Caco-2 (cell line): ENCODE results near the gene TTC39B. TPM values are rescaled to one million over a fixed set of nuclear protein-coding genes. Genes with fewer than 3 reads are reported as not detected.

Source experiments
- BruUV-seq: library from RNA; stranded (reverse); fragments of 400-500 nt; replicated peaks from 2 replicates; lab custom pipeline; 2021; lab: Mats Ljungman, UMichigan
- CTCF ChIA-PET: fragments of 300-600 bp; sonication (Branson Sonifier 250); formaldehyde crosslinking; loops from one replicate; lab custom pipeline; 2022; ENCODE audit warnings: antibody characterized with exemption; lab: Charles Lee
- POLR2A ChIA-PET: fragments of 300-600 bp; sonication (Branson Sonifier 250); formaldehyde crosslinking; loops from one replicate; lab custom pipeline; 2022; ENCODE audit warnings: antibody characterized with exemption; lab: Charles Lee
- DNase-seq, 2 experiments: peaks; one replicate each; pipeline versions ENCODE4 v3.0.0 to v3.0.0-alpha.2; 2020 to 2022
- H3K27me3 ChIP-seq: replicated peaks from 2 replicates; pipeline ENCODE4 v1.6.0; 2011; ENCODE audit warnings: low read length; ENCODE audit not compliant: control insufficient read depth, insufficient read depth
- H3K36me3 ChIP-seq: 2 replicates; pipeline ENCODE4 v1.5.1; 2011; ENCODE audit warnings: low read length; ENCODE audit not compliant: control insufficient read depth, insufficient read depth
- H3K4me1 ChIP-seq: fragments of 250-450 bp; sonication (Bioruptor Pico); 2 replicates; pipeline ENCODE4 v1.5.1; 2020; ENCODE audit warnings: mild to moderate bottlenecking
- H3K4me3 ChIP-seq: 2 replicates; pipeline ENCODE4 v1.5.1; 2011; ENCODE audit warnings: low read depth, mild to moderate bottlenecking, control low read depth, low read length
- H3K9me3 ChIP-seq: fragments of 250-450 bp; sonication (Bioruptor Pico); 2 replicates; pipeline ENCODE4 v1.5.1; 2020; ENCODE audit warnings: mild to moderate bottlenecking, moderate library complexity
- H3K27ac Mint-ChIP-seq: one replicate; pipeline ENCODE4 v1.8.0; 2022; ENCODE audit warnings: mixed read lengths; ENCODE audit not compliant: unreplicated experiment
- H3K27me3 Mint-ChIP-seq: one replicate; pipeline ENCODE4 v1.8.0; 2022; ENCODE audit warnings: mixed read lengths; ENCODE audit not compliant: insufficient read depth, unreplicated experiment
- H3K36me3 Mint-ChIP-seq: one replicate; pipeline ENCODE4 v1.8.0; 2022; ENCODE audit warnings: mild to moderate bottlenecking, mixed read lengths; ENCODE audit not compliant: insufficient read depth, unreplicated experiment
- H3K4me1 Mint-ChIP-seq: one replicate; pipeline ENCODE4 v1.8.0; 2022; ENCODE audit warnings: low read depth, mixed read lengths; ENCODE audit not compliant: unreplicated experiment
- H3K4me3 Mint-ChIP-seq: one replicate; pipeline ENCODE4 v1.8.0; 2022; ENCODE audit warnings: mild to moderate bottlenecking, moderate library complexity, mixed read lengths; ENCODE audit not compliant: unreplicated experiment
- H3K9me3 Mint-ChIP-seq: one replicate; pipeline ENCODE4 v1.8.0; 2022; ENCODE audit warnings: mixed read lengths; ENCODE audit not compliant: unreplicated experiment
- CTCF ChIP-seq, 2 experiments: fragments of 200-600 bp in 1 of 2; IDR thresholded peaks; 1 replicate in 1 of 2; 2 replicates in 1 of 2; pipeline versions ENCODE4 v1.5.1 to v1.8.0; 2011 to 2022; ENCODE audit warnings: antibody characterized with exemption in 1 of 2, control low read depth in 1 of 2, inconsistent platforms in 1 of 2, low read depth in 1 of 2, low read length in 1 of 2, mild to moderate bottlenecking in 1 of 2, moderate library complexity in 1 of 2; ENCODE audit not compliant: insufficient read depth in 1 of 2, severe bottlenecking in 1 of 2, unreplicated experiment in 1 of 2
- intact Hi-C: fragments of 100-400 bp; cut with micrococcal nuclease; formaldehyde crosslinking; loops from one replicate; pipeline ENCODE4 v1.10.0; 2022; ENCODE audit not compliant: unreplicated experiment
- total RNA-seq: library from RNA; stranded (reverse); gene quantifications from 2 replicates; pipeline ENCODE4 v1.2.3, GENCODE V29; 2022

Gene TTC39B
- total RNA-seq, 1 experiment from 2014 or later, result 6.9 TPM

- Histone ChIP-seq H3K36me3 (no peaks in the 10 kb centered on the region), H3K4me3 (no peak overlapping the region), H3K27me3 (no peaks in the 10 kb centered on the region), H3K4me1 (no peaks in the 10 kb centered on the region), H3K9me3 (no peaks in the 10 kb centered on the region)
- Mint-ChIP-seq H3K36me3 (no peaks in the 10 kb centered on the region), H3K9me3 (no peaks in the 10 kb centered on the region), H3K4me3 (no peak overlapping the region), H3K27ac (no peak overlapping the region), H3K27me3 (peaks cover 6% of the 10 kb centered on the region), H3K4me1 (no peaks in the 10 kb centered on the region)
- DNase-seq, result no peak
- intact Hi-C loops, result loop anchor here (10.0 kb wide), 1 partner anchor 675 kb away; no protein-coding TSS in a partner anchor
- ChIA-PET CTCF (no interaction called here), POLR2A (no interaction called here)
- TF ChIP-seq CTCF (IDR thresholded peaks at IDR 0.05; ENCODE audit: insufficient read depth in 1 of 2, low read depth in 1 of 2, low read length in 1 of 2, severe bottlenecking in 1 of 2, unreplicated experiment in 1 of 2), result no peak
- no TSS peak for BruUV-seq
These were observed 167.5 kb downstream of the TTC39B start for GRCh38 chr9:15139469-15139868.

GRCh38 chr9:15138357-15138686 is 168.7 kb downstream of the TTC39B start:
- DNase-seq, result no peak
- H3K36me3 ChIP-seq, result no peaks in the 10 kb centered on the region
- Mint-ChIP-seq H3K9me3 (no peaks in the 10 kb centered on the region), H3K4me1 (no peaks in the 10 kb centered on the region), H3K27ac (no peak overlapping the region), H3K27me3 (peaks cover 4% of the 10 kb centered on the region), H3K4me3 (no peak overlapping the region), H3K36me3 (no peaks in the 10 kb centered on the region)
- CTCF ChIA-PET, result no interaction called here
- no peak overlapping the region for H3K4me3 ChIP-seq
- intact Hi-C loops, result loop anchor here (10.0 kb wide), 1 partner anchor 674 kb away; no protein-coding TSS in a partner anchor
- H3K9me3 ChIP-seq, result no peaks in the 10 kb centered on the region
- H3K27me3 ChIP-seq, result no peaks in the 10 kb centered on the region
- H3K4me1 ChIP-seq, result no peaks in the 10 kb centered on the region
- POLR2A ChIA-PET, result no interaction called here
- no peak for TF ChIP-seq CTCF (IDR thresholded peaks at IDR 0.05; ENCODE audit: insufficient read depth in 1 of 2, low read depth in 1 of 2, low read length in 1 of 2, severe bottlenecking in 1 of 2, unreplicated experiment in 1 of 2)
- BruUV-seq, result no TSS peak

- ChIA-PET CTCF (interaction anchor here (0.7 kb wide), 1 partner anchor 318 kb away, joined by 3 read pairs; no protein-coding TSS in a partner anchor), POLR2A (interaction anchor here (0.6 kb wide), 1 partner anchor 29 kb away, joined by 3 read pairs; no protein-coding TSS in a partner anchor)
- Histone ChIP-seq H3K4me1 (no peaks in the 10 kb centered on the region), H3K9me3 (no peaks in the 10 kb centered on the region), H3K27me3 (no peaks in the 10 kb centered on the region), H3K4me3 (no peak overlapping the region), H3K36me3 (no peaks in the 10 kb centered on the region)
- Mint-ChIP-seq H3K4me1 (no peaks in the 10 kb centered on the region), H3K27ac (no peak overlapping the region), H3K27me3 (peaks cover 4% of the 10 kb centered on the region), H3K4me3 (no peak overlapping the region), H3K36me3 (no peaks in the 10 kb centered on the region), H3K9me3 (no peaks in the 10 kb centered on the region)
- intact Hi-C loops, result loop anchor here (10.0 kb wide), 1 partner anchor 673 kb away; no protein-coding TSS in a partner anchor
- BruUV-seq, result no TSS peak
- no peak for TF ChIP-seq CTCF (IDR thresholded peaks at IDR 0.05; ENCODE audit: insufficient read depth in 1 of 2, low read depth in 1 of 2, low read length in 1 of 2, severe bottlenecking in 1 of 2, unreplicated experiment in 1 of 2)
- DNase-seq, result no peak
These were observed 169.2 kb downstream of the TTC39B start for GRCh38 chr9:15137658-15138356.
